Muscle of leg (tissue), 11 donors: ENCODE measurements around the gene PCSK6. TPM values are rescaled to one million over a fixed set of nuclear protein-coding genes. Genes with fewer than 3 reads are reported as not detected.

ENCODE experiments used
- DNase-seq: peaks from one replicate; pipeline ENCODE4 v3.0.0; 2013
- H3K27ac ChIP-seq: one replicate; pipeline ENCODE4 v1.5.1; 2013; ENCODE audit warnings: mild to moderate bottlenecking, low read length, control low read depth
- H3K27me3 ChIP-seq: one replicate; pipeline ENCODE4 v1.6.1; 2013; ENCODE audit warnings: low read length; ENCODE audit not compliant: control insufficient read depth, insufficient read depth
- H3K36me3 ChIP-seq: one replicate; pipeline ENCODE4 v1.6.1; 2013; ENCODE audit warnings: low read length; ENCODE audit not compliant: control insufficient read depth, insufficient read depth
- H3K4me1 ChIP-seq: one replicate; pipeline ENCODE4 v1.6.1; 2013; ENCODE audit warnings: low read length; ENCODE audit not compliant: control insufficient read depth, insufficient read depth
- H3K4me3 ChIP-seq: one replicate; pipeline ENCODE4 v1.5.1; 2013; ENCODE audit warnings: low read length, control low read depth
- H3K9me3 ChIP-seq: replicated peaks from 2 replicates; pipeline ENCODE4 v1.6.1; 2013; ENCODE audit warnings: low read depth, low read length; ENCODE audit not compliant: control insufficient read depth
- WGBS: methylation state at CpG from one replicate; pipeline ENCODE4 v1.1.5; 2013; ENCODE audit warnings: missing lambda C conversion rate; ENCODE audit not compliant: insufficient coverage; 5-methylcytosine and 5-hydroxymethylcytosine counted together
- polyA plus RNA-seq, 8 donors: library from polyadenylated mRNA; unstranded; fragments of 120-200 nt; gene quantifications; one replicate each; pipeline versions ENCODE4 v1.2.1 to v1.2.3, GENCODE V29; 2013; ENCODE audit warnings: inconsistent platforms in 1 of 8, low replicate concordance in 1 of 8; ENCODE audit not compliant: insufficient read length in 8 of 8, insufficient read depth in 1 of 8
- total RNA-seq: library from RNA; stranded (reverse); fragments of 120-200 nt; gene quantifications from one replicate; pipeline ENCODE4 v1.2.4, GENCODE V29; 2013

The PCSK6 gene
- total and polyA plus RNA-seq, 9 donors, result 6.2 to 14.1 (median 9.5) TPM

DNA sequence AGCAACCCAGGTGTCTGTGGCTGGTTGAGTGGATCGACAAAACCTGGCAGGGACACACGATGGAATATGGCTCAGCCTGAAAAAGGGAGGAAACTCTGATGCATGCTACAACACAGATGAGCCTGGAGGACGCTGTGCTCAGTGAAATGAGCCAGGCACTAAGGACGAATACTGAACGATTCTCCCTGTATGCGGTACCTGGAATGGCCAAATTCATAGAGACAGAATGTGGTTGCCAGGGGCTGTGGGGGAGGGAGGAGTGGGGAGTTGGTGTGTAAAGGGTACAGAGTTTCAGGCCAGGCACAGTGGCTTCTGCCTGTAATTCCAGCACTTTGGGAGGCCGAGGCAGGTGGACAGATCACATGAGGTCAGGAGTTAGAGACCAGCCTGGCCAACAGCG is 35.1 kb downstream of the PCSK6 start:
- peaks cover 52% of the 10 kb centered on the region for H3K4me1 ChIP-seq
- no peaks in the 10 kb centered on the region for H3K27me3 ChIP-seq
- no peak overlapping the region for H3K27ac ChIP-seq
- H3K9me3 ChIP-seq, result no peaks in the 10 kb centered on the region
- no peak for DNase-seq
- 83% methylated on average over 7 of the region's 8 CpGs for WGBS
- no peak overlapping the region for H3K4me3 ChIP-seq
- no peaks in the 10 kb centered on the region for H3K36me3 ChIP-seq

DNA sequence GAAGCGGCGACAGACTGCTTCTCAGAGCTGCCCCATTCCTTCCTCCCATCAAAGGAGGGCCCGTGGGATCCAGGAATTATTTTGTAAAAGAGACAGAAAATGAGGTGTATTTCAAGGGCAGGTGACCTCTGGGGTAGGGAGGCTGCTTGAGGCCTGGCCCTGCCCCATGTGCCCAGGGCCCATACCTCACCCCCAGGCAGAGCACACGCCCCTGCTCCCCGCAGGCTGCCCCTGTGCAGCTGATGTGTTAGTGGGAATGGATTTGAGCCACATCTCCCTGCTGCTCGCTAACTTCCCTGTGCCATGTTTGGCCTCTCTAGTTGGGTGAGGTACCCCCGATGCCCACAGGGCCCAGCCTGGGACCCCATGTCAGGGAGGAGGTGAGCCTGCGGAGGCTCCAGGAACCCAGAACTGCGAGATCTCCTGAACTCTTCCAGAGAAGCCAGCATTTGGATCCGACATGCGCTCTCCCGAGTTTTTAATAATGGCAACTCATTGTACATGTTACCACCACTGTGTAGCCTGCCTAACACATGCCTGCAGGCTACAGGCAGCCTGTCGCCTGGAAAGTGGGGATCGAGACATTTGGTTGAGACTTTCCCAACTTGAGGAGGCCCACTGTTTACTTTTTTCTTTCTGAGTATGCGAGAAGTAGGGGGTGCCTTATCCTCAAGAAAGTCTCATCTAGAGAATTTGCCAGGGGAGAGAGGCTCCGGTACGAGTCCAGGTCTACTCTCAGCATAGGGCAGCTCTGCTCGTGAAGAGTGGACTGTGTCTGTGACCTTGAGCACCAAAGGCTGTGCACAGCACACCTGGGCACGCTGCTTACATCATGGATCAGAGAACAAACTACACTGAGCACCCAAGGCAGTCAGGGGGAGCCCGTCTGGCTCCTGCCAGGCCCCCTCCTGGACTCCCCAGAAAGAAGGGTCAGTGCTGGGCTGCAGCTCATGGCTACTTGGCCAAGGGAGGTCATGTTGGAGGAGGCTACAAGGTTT is 36.1 kb downstream of the PCSK6 start:
- WGBS, result 95% methylated on average over 12 of the region's 20 CpGs
- Histone ChIP-seq H3K4me3 (no peak overlapping the region), H3K27me3 (no peaks in the 10 kb centered on the region), H3K36me3 (no peaks in the 10 kb centered on the region), H3K4me1 (peaks cover 46% of the 10 kb centered on the region), H3K27ac (no peak overlapping the region), H3K9me3 (no peaks in the 10 kb centered on the region)
- DNase-seq, result no peak

DNA sequence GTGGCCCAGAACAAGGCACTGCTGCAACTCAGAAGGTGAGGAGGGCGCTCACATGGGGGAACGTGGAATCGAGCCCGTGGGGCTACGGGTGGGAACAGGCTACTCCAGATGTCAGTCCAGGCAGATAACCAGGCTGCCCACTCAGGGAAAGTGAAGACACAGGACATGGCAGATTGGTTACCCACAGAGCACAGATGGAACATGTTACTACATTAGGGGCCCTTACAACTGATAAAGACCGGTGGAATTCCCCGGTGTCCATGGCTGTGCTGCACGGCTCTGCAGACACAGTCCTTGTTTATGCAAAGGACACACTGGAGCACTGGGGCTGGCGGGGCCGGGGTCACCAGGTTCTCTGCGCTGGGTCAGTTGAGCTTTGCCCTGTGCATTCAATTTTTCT is 36.9 kb downstream of the PCSK6 start:
- no peak for DNase-seq
- H3K9me3 ChIP-seq, result no peaks in the 10 kb centered on the region
- H3K27ac ChIP-seq, result no peak overlapping the region
- no peaks in the 10 kb centered on the region for H3K36me3 ChIP-seq
- H3K4me3 ChIP-seq, result no peak overlapping the region
- H3K27me3 ChIP-seq, result no peaks in the 10 kb centered on the region
- H3K4me1 ChIP-seq, result peaks cover 43% of the 10 kb centered on the region
- WGBS, result 62% methylated on average over 10 of the region's 11 CpGs

DNA sequence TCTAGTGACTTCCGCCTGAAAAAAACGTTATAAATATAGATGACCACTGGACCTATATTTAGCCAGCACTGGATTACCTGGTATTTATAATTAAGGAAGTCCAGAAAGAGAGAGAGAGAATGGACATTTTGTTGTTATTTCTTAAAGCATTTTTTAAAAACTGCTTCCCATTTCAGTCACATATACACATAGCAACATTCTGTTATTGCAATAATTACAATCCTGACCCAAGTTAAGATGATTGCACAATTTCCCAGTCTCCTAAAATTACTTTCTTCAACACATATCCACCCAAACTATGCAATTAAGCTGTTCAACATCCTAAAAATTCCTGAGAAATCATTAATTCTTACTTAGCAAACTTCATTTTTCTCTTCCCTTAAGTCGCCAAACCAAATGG is 37.7 kb downstream of the PCSK6 start:
- Histone ChIP-seq H3K27ac (peak overlapping the region; percentile 39), H3K9me3 (no peaks in the 10 kb centered on the region), H3K27me3 (peaks cover 2% of the 10 kb centered on the region), H3K4me1 (peaks cover 40% of the 10 kb centered on the region), H3K4me3 (no peak overlapping the region), H3K36me3 (no peaks in the 10 kb centered on the region)
- WGBS, result 100% methylated on average over 1 of the region's 3 CpGs
- DNase-seq, result no peak

DNA sequence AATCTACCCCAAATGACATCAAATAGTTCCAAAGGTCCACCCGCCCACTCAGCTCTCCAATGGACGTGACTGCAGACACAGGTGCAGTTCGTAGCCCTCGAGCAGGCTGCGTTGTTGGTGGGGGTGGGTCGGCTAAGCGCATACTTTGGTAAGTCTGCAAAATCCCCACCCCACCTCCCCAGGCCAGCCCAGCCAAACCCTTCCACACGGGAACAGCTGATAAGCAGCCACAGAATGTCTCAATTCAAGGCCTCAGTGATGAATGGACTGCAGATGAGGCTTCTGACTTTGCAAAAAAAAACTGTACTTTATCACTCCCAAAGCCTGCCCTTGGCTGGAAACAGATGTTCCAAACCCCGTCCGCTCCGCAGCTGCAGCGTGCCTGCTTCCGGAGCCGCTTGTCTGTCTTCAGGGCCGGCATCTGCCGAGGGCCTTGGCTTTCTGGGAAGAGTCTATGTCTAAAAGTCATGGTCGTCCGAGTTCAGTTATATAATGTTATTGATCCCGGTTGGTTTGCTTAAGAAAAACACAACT is 38.2 kb downstream of the PCSK6 start:
- peaks cover 2% of the 10 kb centered on the region for H3K27me3 ChIP-seq
- DNase-seq, result peak; percentile 93

DNA sequence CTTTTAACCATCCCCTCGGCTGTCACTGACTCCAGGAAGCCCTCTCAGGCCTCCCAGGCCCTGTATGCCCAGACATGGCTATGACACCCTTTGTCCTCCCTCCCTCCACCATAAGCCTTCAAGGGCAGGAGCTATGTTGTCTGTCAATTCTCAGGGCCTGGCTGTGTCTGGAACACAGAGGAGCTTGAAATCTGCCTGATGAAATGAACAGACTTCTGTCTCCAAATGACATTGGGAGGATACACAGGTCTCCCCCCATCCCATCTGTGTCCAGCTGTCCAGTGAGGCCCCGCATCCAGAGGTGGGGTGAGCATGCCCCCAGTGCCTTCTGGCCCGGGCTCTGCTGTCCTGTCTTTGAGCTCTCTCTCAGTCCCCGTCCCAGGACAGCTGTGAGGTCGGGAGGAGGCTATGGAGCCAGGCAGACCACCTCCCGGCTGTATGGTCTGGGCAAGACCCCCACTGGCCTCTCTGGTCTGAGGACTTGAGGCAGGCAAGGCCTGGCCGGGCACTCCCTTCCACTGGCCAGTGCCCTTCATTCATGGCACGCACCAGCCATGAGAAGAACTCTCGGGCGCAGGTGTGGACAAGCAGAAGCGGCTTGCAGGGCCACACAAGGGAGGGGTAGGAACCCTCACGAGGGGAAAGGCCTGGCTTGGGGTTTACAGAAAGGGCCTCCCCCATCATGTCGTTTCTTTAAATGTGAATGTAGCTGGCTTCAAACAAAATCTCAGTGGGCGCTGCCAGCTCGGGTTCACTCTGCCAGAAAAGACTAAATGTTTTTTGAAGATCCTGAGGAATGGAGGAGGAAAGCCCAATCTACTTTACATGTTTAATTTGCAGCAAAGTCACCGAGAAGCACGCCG is 38.9 kb downstream of the PCSK6 start:
- peak overlapping the region; percentile 53 for H3K27ac ChIP-seq
- H3K9me3 ChIP-seq, result no peaks in the 10 kb centered on the region
- no peak for DNase-seq
- WGBS, result 65% methylated on average over 11 of the region's 18 CpGs
- H3K4me3 ChIP-seq, result no peak overlapping the region
- H3K4me1 ChIP-seq, result peaks cover 36% of the 10 kb centered on the region
- H3K36me3 ChIP-seq, result no peaks in the 10 kb centered on the region
- H3K27me3 ChIP-seq, result peaks cover 2% of the 10 kb centered on the region

More for the DNA sequence above, 38.2 kb downstream of the PCSK6 start:
- Histone ChIP-seq H3K4me1 (peaks cover 39% of the 10 kb centered on the region), H3K9me3 (no peaks in the 10 kb centered on the region), H3K36me3 (no peaks in the 10 kb centered on the region), H3K4me3 (no peak overlapping the region), H3K27ac (peak overlapping the region; percentile 53)
- WGBS, result 0% methylated on average over 8 of the region's 19 CpGs

DNA sequence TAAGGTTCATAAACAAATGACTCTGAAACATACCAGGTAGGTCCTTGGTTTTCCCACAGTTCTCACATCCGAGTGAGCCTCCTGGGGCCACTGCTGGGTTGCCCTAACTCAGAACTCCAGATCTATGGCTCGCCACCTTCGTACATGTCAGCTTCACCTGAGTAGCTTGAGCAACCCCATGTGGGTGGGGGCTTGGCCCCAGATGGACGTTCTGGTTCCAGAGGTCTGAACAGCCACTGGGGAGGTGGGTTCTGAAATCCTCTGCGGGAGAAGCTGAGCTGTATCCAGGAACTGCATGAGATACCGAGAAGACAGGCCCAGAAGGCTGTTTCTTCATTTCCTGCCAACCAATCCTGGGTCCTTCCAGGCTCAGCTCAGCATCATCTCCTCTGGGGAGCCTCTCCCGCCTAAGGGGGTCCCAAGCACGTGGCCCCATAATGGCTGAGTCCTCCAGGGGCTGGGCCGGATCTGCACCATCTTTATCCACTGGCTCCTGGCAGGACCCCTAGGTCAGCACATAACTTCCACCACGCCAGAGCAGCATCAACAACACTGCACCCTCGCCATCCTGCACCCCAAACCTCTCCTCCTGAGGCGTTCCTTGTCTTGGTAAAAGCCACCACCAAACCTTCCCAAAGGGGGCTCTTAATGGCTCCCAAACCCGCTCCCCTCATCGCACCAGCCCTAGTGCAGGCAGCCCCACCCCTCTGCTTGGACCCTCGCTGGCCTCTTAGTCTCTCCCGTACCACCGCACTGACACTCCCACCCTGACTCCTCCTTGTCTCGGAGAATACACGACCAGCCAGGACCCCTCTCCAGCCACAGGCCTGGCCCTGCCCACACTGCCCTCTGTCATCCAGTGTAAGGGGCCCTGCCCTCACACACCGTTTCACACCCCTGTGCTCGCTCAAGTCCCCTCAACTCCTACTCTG is 39.8 kb downstream of the PCSK6 start:
- H3K36me3 ChIP-seq, result no peaks in the 10 kb centered on the region
- no peak overlapping the region for H3K4me3 ChIP-seq
- WGBS, result 78% methylated on average over 21 of the region's 21 CpGs
- DNase-seq, result no peak
- H3K9me3 ChIP-seq, result peaks cover 1% of the 10 kb centered on the region
- peaks cover 4% of the 10 kb centered on the region for H3K27me3 ChIP-seq
- no peak overlapping the region for H3K27ac ChIP-seq
- peaks cover 31% of the 10 kb centered on the region for H3K4me1 ChIP-seq

DNA sequence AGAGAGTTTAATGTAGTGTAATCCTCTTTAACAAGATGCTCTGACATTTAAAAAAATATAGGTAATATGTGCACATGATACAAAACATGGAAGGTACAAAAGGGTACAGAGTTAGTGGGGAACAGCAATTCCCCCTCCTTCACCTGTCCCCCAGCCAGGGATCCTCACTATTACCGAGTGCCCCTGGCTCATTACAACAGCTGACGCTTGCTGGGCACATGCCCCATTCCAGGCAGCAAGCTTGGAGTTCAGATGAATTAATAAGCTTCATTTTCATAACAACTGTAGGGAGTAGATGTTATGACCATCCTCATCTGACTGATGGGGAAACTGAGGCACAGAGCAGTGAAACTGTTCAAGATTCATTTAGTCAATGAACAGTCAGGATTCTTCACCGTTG is 41.2 kb downstream of the PCSK6 start:
- WGBS, result no CpG with 5 or more reads among the region's 3 CpGs
- no peak for DNase-seq
- peaks cover 2% of the 10 kb centered on the region for H3K9me3 ChIP-seq
- H3K4me1 ChIP-seq, result peaks cover 31% of the 10 kb centered on the region
- no peaks in the 10 kb centered on the region for H3K36me3 ChIP-seq
- H3K27me3 ChIP-seq, result peaks cover 4% of the 10 kb centered on the region
- H3K27ac ChIP-seq, result no peak overlapping the region
- no peak overlapping the region for H3K4me3 ChIP-seq

DNA sequence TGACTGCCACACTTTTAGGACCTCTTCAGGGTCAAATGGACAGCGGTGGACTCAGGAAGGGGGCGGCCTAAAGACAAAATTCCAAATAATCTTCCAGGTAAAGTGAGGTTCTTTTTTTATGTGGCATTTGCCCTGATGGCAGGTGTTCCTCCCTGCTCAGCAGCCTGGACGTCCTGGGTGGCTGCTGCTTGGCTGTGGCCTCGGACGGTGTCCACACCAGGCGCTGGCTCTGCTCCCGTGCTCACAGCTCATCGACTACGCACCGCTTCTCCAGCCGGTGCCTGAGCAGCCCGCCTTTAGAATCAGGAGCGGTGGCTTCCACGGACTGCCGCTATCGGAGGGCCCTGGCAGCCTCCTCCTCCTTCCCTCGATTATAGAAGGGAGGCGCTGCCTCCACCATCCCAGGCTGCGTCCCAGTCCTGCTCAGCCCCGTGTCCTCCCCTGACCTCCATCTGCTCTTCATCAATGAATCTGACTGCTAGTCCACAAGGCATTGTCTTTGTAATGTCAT is 41.9 kb downstream of the PCSK6 start:
- Histone ChIP-seq H3K4me3 (no peak overlapping the region), H3K9me3 (peaks cover 2% of the 10 kb centered on the region), H3K4me1 (peaks cover 30% of the 10 kb centered on the region), H3K27ac (no peak overlapping the region), H3K36me3 (no peaks in the 10 kb centered on the region), H3K27me3 (peaks cover 4% of the 10 kb centered on the region)
- 82% methylated on average over 16 of the region's 20 CpGs for WGBS
- DNase-seq, result no peak
